Measurements from ENCODE around the gene ANO1.

ANO1 gene

GRCh38 chr11:70142221-70142875, 64.2 kb downstream of the ANO1 start:
- DNase-seq = no peak

GRCh38 chr11:70144262-70144661, 66.1 kb downstream of the ANO1 start:
- no peak for DNase-seq

GRCh38 chr11:70145071-70145470, 67.0 kb downstream of the ANO1 start:
- no peak for DNase-seq

- no peak for DNase-seq
Measured at GRCh38 chr11:70145841-70146240, 67.7 kb downstream of the ANO1 start.

- DNase-seq = no peak
Measured at GRCh38 chr11:70146299-70146698, 68.2 kb downstream of the ANO1 start.

- DNase-seq = no peak
Measured at GRCh38 chr11:70146895-70147520, 68.9 kb downstream of the ANO1 start.

- DNase-seq = no peak
Measured at GRCh38 chr11:70147668-70148067, 69.6 kb downstream of the ANO1 start.

GRCh38 chr11:70151671-70152070, 73.6 kb downstream of the ANO1 start:
- no peak for DNase-seq

GRCh38 chr11:70153133-70153727, 75.1 kb downstream of the ANO1 start:
- no peak for DNase-seq

- no peak for DNase-seq
Measured at GRCh38 chr11:70155386-70155785, 77.3 kb downstream of the ANO1 start.

GRCh38 chr11:70156291-70157037, 78.3 kb downstream of the ANO1 start:
- DNase-seq = no peak

GRCh38 chr11:70158201-70158600, 80.1 kb downstream of the ANO1 start:
- DNase-seq = no peak

GRCh38 chr11:70158757-70159389, 80.8 kb downstream of the ANO1 start:
- DNase-seq = no peak

- no peak for DNase-seq
Measured at GRCh38 chr11:70159627-70160570, 81.8 kb downstream of the ANO1 start.

- DNase-seq = no peak
Measured at GRCh38 chr11:70161043-70161625, 83.0 kb downstream of the ANO1 start.

GRCh38 chr11:70164705-70165104, 86.6 kb downstream of the ANO1 start:
- DNase-seq = no peak

GRCh38 chr11:70167120-70167519, 89.0 kb downstream of the ANO1 start:
- no peak for DNase-seq

GRCh38 chr11:70167723-70168404, 89.7 kb downstream of the ANO1 start:
- no peak for DNase-seq

- no peak for DNase-seq
Measured at GRCh38 chr11:70168405-70168754, 90.3 kb downstream of the ANO1 start.

GRCh38 chr11:70169127-70169526, 91.0 kb downstream of the ANO1 start:
- DNase-seq = no peak

GRCh38 chr11:70169632-70170031, 91.5 kb downstream of the ANO1 start:
- no peak for DNase-seq

All from activated CD4-positive, alpha-beta T cell treated with anti-CD3 and anti-CD28 coated beads, Interleukin-2, amount 50 U/mL, for 1 hour (primary cell).